RWPE2 (cell line): Measurements from ENCODE around the gene EEFSEC.

Experiments
- ATAC-seq: fragments of 200-7000 bp; cut with Tn5 transposase; 3 replicates; pipeline ENCODE4 v1.9.1; 2021; ENCODE audit warnings: low read depth
- DNase-seq: peaks from one replicate; pipeline ENCODE4 v3.0.0-alpha.2; 2020; ENCODE audit warnings: low spot score
- H3K27ac ChIP-seq: fragments of 450-650 bp; 2 replicates; pipeline ENCODE4 v1.5.1; 2017; ENCODE audit warnings: mild to moderate bottlenecking; ENCODE audit not compliant: poor library complexity, severe bottlenecking
- H3K27me3 ChIP-seq: fragments of 250-450 bp; sonication (Bioruptor Pico); 2 replicates; pipeline ENCODE4 v1.5.1; 2021; ENCODE audit warnings: mild to moderate bottlenecking, moderate library complexity; ENCODE audit not compliant: insufficient read depth, poor library complexity, severe bottlenecking
- H3K36me3 ChIP-seq: fragments of 250-450 bp; sonication (Bioruptor Pico); 2 replicates; pipeline ENCODE4 v1.5.1; 2020; ENCODE audit warnings: low read depth, mild to moderate bottlenecking, moderate library complexity
- H3K4me1 ChIP-seq: fragments of 250-450 bp; sonication (Bioruptor Pico); 2 replicates; pipeline ENCODE4 v1.5.1; 2021; ENCODE audit warnings: mild to moderate bottlenecking, moderate library complexity; ENCODE audit not compliant: insufficient read depth, poor library complexity, severe bottlenecking
- H3K4me3 ChIP-seq: fragments of 250-450 bp; sonication (Bioruptor Pico); 2 replicates; pipeline ENCODE4 v1.5.1; 2021; ENCODE audit warnings: mild to moderate bottlenecking, moderate library complexity; ENCODE audit not compliant: severe bottlenecking
- H3K9me3 ChIP-seq: fragments of 250-450 bp; sonication (Bioruptor Pico); 2 replicates; pipeline ENCODE4 v1.5.1; 2021; ENCODE audit warnings: mild to moderate bottlenecking, moderate library complexity; ENCODE audit not compliant: severe bottlenecking
- CTCF ChIP-seq: fragments of 450-650 bp; IDR thresholded peaks from one replicate; pipeline ENCODE4 v1.5.1; 2017; ENCODE audit warnings: mild to moderate bottlenecking, moderate library complexity; ENCODE audit not compliant: poor library complexity, severe bottlenecking

EEFSEC gene

GRCh38 chr3:128182656-128183055, 29.4 kb downstream of the EEFSEC start:
- DNase-seq, result no peak
- TF ChIP-seq CTCF, result no peak
- H3K9me3 ChIP-seq, result no peaks in the 10 kb centered on the region
- no peak for ATAC-seq
- H3K36me3 ChIP-seq, result no peaks in the 10 kb centered on the region
- H3K4me3 ChIP-seq, result no peak overlapping the region
- peaks cover 1% of the 10 kb centered on the region for H3K4me1 ChIP-seq
- no peaks in the 10 kb centered on the region for H3K27me3 ChIP-seq
- no peak overlapping the region for H3K27ac ChIP-seq

GRCh38 chr3:128185630-128186447, 32.6 kb downstream of the EEFSEC start:
- H3K27ac ChIP-seq, result no peak overlapping the region
- no peak overlapping the region for H3K4me3 ChIP-seq
- ATAC-seq (no peak), DNase-seq (no peak)
- H3K9me3 ChIP-seq, result no peaks in the 10 kb centered on the region
- H3K4me1 ChIP-seq, result no peaks in the 10 kb centered on the region
- no peak for TF ChIP-seq CTCF
- no peaks in the 10 kb centered on the region for H3K27me3 ChIP-seq
- no peaks in the 10 kb centered on the region for H3K36me3 ChIP-seq

GRCh38 chr3:128187495-128187894, 34.2 kb downstream of the EEFSEC start:
- H3K4me3 ChIP-seq, result no peak overlapping the region
- TF ChIP-seq CTCF, result no peak
- ATAC-seq, result no peak
- no peaks in the 10 kb centered on the region for H3K9me3 ChIP-seq
- no peak overlapping the region for H3K27ac ChIP-seq
- H3K4me1 ChIP-seq, result no peaks in the 10 kb centered on the region
- DNase-seq, result no peak
- no peaks in the 10 kb centered on the region for H3K27me3 ChIP-seq
- no peaks in the 10 kb centered on the region for H3K36me3 ChIP-seq

GRCh38 chr3:128188326-128188725, 35.0 kb downstream of the EEFSEC start:
- Histone ChIP-seq H3K36me3 (no peaks in the 10 kb centered on the region), H3K27me3 (no peaks in the 10 kb centered on the region), H3K27ac (no peak overlapping the region), H3K9me3 (no peaks in the 10 kb centered on the region), H3K4me3 (no peak overlapping the region), H3K4me1 (no peaks in the 10 kb centered on the region)
- no peak for DNase-seq
- TF ChIP-seq CTCF, result no peak
- no peak for ATAC-seq

- ATAC-seq (no peak), DNase-seq (no peak)
Measured at GRCh38 chr3:128188956-128189355, 35.7 kb downstream of the EEFSEC start.

More at GRCh38 chr3:128188956-128189355, 35.7 kb downstream of the EEFSEC start:
- no peak for TF ChIP-seq CTCF
- no peaks in the 10 kb centered on the region for H3K36me3 ChIP-seq
- no peaks in the 10 kb centered on the region for H3K4me1 ChIP-seq
- no peaks in the 10 kb centered on the region for H3K9me3 ChIP-seq
- H3K4me3 ChIP-seq, result no peak overlapping the region
- H3K27ac ChIP-seq, result no peak overlapping the region
- H3K27me3 ChIP-seq, result no peaks in the 10 kb centered on the region
